Astrocyte (in vitro differentiated cells and primary cell): ENCODE data around the gene DCUN1D2. TPM values are rescaled to one million over a fixed set of nuclear protein-coding genes. Genes with fewer than 3 reads are reported as not detected.

Source experiments
- DNase-seq: peaks from one replicate; pipeline ENCODE4 v3.0.0-alpha.2; 2010; ENCODE audit warnings: low read depth
- FAIRE-seq: peaks from 2 replicates; lab custom pipeline; 2011; peaks lifted over from hg19 to GRCh38; lab: Jason Lieb, UNC
- H2AFZ ChIP-seq: 2 replicates; pipeline ENCODE4 v1.6.0; 2012; ENCODE audit warnings: low read depth, low read length, inconsistent platforms
- H3K27ac ChIP-seq: 2 replicates; pipeline ENCODE4 v1.5.1; 2011; ENCODE audit warnings: low read depth, low read length, inconsistent platforms
- H3K27me3 ChIP-seq: 2 replicates; pipeline ENCODE4 v1.6.0; 2011; ENCODE audit warnings: low read length, inconsistent platforms; ENCODE audit not compliant: insufficient read depth
- H3K36me3 ChIP-seq: 2 replicates; pipeline ENCODE4 v1.5.1; 2011; ENCODE audit warnings: low read length, inconsistent platforms; ENCODE audit not compliant: insufficient read depth
- H3K4me1 ChIP-seq: 2 replicates; pipeline ENCODE4 v1.5.1; 2011; ENCODE audit warnings: low read length, inconsistent platforms; ENCODE audit not compliant: insufficient read depth
- H3K4me2 ChIP-seq: 2 replicates; pipeline ENCODE4 v1.6.0; 2012; ENCODE audit warnings: low read length, inconsistent platforms
- H3K4me3 ChIP-seq: 2 replicates; pipeline ENCODE4 v1.5.1; 2011; ENCODE audit warnings: low read depth, mild to moderate bottlenecking, low read length, inconsistent platforms; ENCODE audit not compliant: insufficient read depth
- H3K79me2 ChIP-seq: 2 replicates; pipeline ENCODE4 v1.6.0; 2012; ENCODE audit warnings: mild to moderate bottlenecking, low read length, inconsistent platforms; ENCODE audit not compliant: insufficient read depth
- H3K9ac ChIP-seq: 2 replicates; pipeline ENCODE4 v1.6.0; 2012; ENCODE audit warnings: mild to moderate bottlenecking, low read length, inconsistent platforms
- H3K9me3 ChIP-seq: 2 replicates; pipeline ENCODE4 v1.5.1; 2012; ENCODE audit warnings: low read depth, mild to moderate bottlenecking, low read length, inconsistent platforms; ENCODE audit not compliant: insufficient read depth
- H4K20me1 ChIP-seq: 2 replicates; pipeline ENCODE4 v1.6.0; 2012; ENCODE audit warnings: low read length, inconsistent platforms; ENCODE audit not compliant: insufficient read depth
- H3K27ac Mint-ChIP-seq: one replicate; pipeline ENCODE4 v1.8.0; 2021; ENCODE audit warnings: mild to moderate bottlenecking, mixed read lengths; ENCODE audit not compliant: unreplicated experiment
- H3K27me3 Mint-ChIP-seq: one replicate; pipeline ENCODE4 v1.8.0; 2021; ENCODE audit warnings: low read depth, mixed read lengths; ENCODE audit not compliant: unreplicated experiment
- H3K36me3 Mint-ChIP-seq: one replicate; pipeline ENCODE4 v1.8.0; 2021; ENCODE audit warnings: low read depth, mixed read lengths; ENCODE audit not compliant: unreplicated experiment
- H3K4me1 Mint-ChIP-seq: one replicate; pipeline ENCODE4 v1.8.0; 2021; ENCODE audit warnings: low read depth, mixed read lengths; ENCODE audit not compliant: unreplicated experiment
- H3K4me3 Mint-ChIP-seq: one replicate; pipeline ENCODE4 v1.8.0; 2021; ENCODE audit warnings: mild to moderate bottlenecking, moderate library complexity, mixed read lengths; ENCODE audit not compliant: unreplicated experiment
- H3K9me3 Mint-ChIP-seq: one replicate; pipeline ENCODE4 v1.8.0; 2021; ENCODE audit warnings: mild to moderate bottlenecking, mixed read lengths; ENCODE audit not compliant: unreplicated experiment
- CTCF ChIP-seq: IDR thresholded peaks from 2 replicates; pipeline ENCODE4 v1.5.1; 2011; ENCODE audit warnings: low read depth, mild to moderate bottlenecking, inconsistent platforms, low read length, moderate library complexity; ENCODE audit not compliant: insufficient read depth
- EZH2 ChIP-seq: IDR thresholded peaks from 2 replicates; pipeline ENCODE4 v1.6.1; 2012; ENCODE audit warnings: mild to moderate bottlenecking, low read length, inconsistent platforms; ENCODE audit not compliant: insufficient read depth
- total RNA-seq: library from RNA; stranded (reverse); gene quantifications from 2 replicates; pipeline ENCODE4 v1.2.1, GENCODE V29; 2021

DCUN1D2 gene
- total RNA-seq, 1 donor from 2014 or later: 16.3 TPM

GRCh38 chr13:113532156-113532806 lies 41.8 kb upstream of the DCUN1D2 start:
- no peak overlapping the region for H3K4me3 ChIP-seq
- no peak overlapping the region for H3K27ac Mint-ChIP-seq
- no peak for FAIRE-seq

GRCh38 chr13:113531041-113531873 lies 40.7 kb upstream of the DCUN1D2 start:
- Histone ChIP-seq H4K20me1 (peaks cover 31% of the 10 kb centered on the region), H3K4me2 (no peak overlapping the region), H3K27me3 (no peaks in the 10 kb centered on the region), H3K9me3 (no peaks in the 10 kb centered on the region), H3K27ac (no peak overlapping the region), H3K79me2 (peaks cover 18% of the 10 kb centered on the region), H3K4me3 (no peak overlapping the region), H3K4me1 (peaks cover 8% of the 10 kb centered on the region), H3K36me3 (peaks cover 22% of the 10 kb centered on the region), H2AFZ (no peak overlapping the region), H3K9ac (no peak overlapping the region)
- no peaks in the 10 kb centered on the region for H3K9me3 Mint-ChIP-seq
- peaks cover 16% of the 10 kb centered on the region for H3K4me1 Mint-ChIP-seq
- no peaks in the 10 kb centered on the region for H3K27me3 Mint-ChIP-seq
- H3K27ac Mint-ChIP-seq: no peak overlapping the region
- peak overlapping the region; percentile 20 for H3K4me3 Mint-ChIP-seq
- TF ChIP-seq CTCF: no peak
- no peak for TF ChIP-seq EZH2
- no peak for DNase-seq
- no peak for FAIRE-seq
- H3K36me3 Mint-ChIP-seq: peaks cover 14% of the 10 kb centered on the region

More at GRCh38 chr13:113532156-113532806, 41.8 kb upstream of the DCUN1D2 start:
- DNase-seq: no peak
- Mint-ChIP-seq H3K4me1 (peaks cover 16% of the 10 kb centered on the region), H3K9me3 (no peaks in the 10 kb centered on the region), H3K36me3 (peaks cover 13% of the 10 kb centered on the region), H3K27me3 (no peaks in the 10 kb centered on the region), H3K4me3 (peak overlapping the region; percentile 60)
- Histone ChIP-seq H4K20me1 (peaks cover 23% of the 10 kb centered on the region), H3K79me2 (peaks cover 8% of the 10 kb centered on the region), H3K9ac (no peak overlapping the region), H3K36me3 (peaks cover 16% of the 10 kb centered on the region), H2AFZ (no peak overlapping the region), H3K9me3 (no peaks in the 10 kb centered on the region), H3K4me1 (peaks cover 8% of the 10 kb centered on the region), H3K27me3 (no peaks in the 10 kb centered on the region), H3K4me2 (peak overlapping the region; percentile 23), H3K27ac (no peak overlapping the region)
- TF ChIP-seq EZH2 (no peak), CTCF (no peak)

- peaks cover 8% of the 10 kb centered on the region for H3K4me1 ChIP-seq
- no peak overlapping the region for H3K4me3 ChIP-seq
- H3K36me3 ChIP-seq: peaks cover 33% of the 10 kb centered on the region
- H3K27me3 ChIP-seq: no peaks in the 10 kb centered on the region
- Mint-ChIP-seq H3K9me3 (no peaks in the 10 kb centered on the region), H3K4me1 (peaks cover 16% of the 10 kb centered on the region), H3K27ac (no peak overlapping the region), H3K36me3 (peaks cover 14% of the 10 kb centered on the region), H3K4me3 (no peak overlapping the region), H3K27me3 (no peaks in the 10 kb centered on the region)
- TF ChIP-seq CTCF: no peak
- TF ChIP-seq EZH2: no peak
- FAIRE-seq: no peak
- H2AFZ ChIP-seq: no peak overlapping the region
- no peak for DNase-seq
- no peak overlapping the region for H3K27ac ChIP-seq
- peaks cover 32% of the 10 kb centered on the region for H3K79me2 ChIP-seq
- H4K20me1 ChIP-seq: peaks cover 44% of the 10 kb centered on the region
- H3K9me3 ChIP-seq: no peaks in the 10 kb centered on the region
- no peak overlapping the region for H3K4me2 ChIP-seq
- H3K9ac ChIP-seq: no peak overlapping the region
Measured at GRCh38 chr13:113528813-113529180, 38.3 kb upstream of the DCUN1D2 start.
